HG03175 (cell line): Measurements from ENCODE around the gene GTF2F2.

Experiments
- ATAC-seq: cut with Tn5 transposase; IDR thresholded peaks from one replicate; pipeline ENCODE4 v1.9.1; 2021; ENCODE audit warnings: mild to moderate bottlenecking, moderate library complexity; ENCODE audit not compliant: unreplicated experiment

GTF2F2 gene

GRCh38 chr13:45209229-45209628, 88.9 kb downstream of the GTF2F2 start:
- no peak for ATAC-seq

- no peak for ATAC-seq
These were observed 95.2 kb downstream of the GTF2F2 start for GRCh38 chr13:45215392-45216077.

- ATAC-seq: no peak
These were observed 95.9 kb downstream of the GTF2F2 start for GRCh38 chr13:45216193-45216592.

- no peak for ATAC-seq
These were observed 98.4 kb downstream of the GTF2F2 start for GRCh38 chr13:45218689-45219088.

DNA sequence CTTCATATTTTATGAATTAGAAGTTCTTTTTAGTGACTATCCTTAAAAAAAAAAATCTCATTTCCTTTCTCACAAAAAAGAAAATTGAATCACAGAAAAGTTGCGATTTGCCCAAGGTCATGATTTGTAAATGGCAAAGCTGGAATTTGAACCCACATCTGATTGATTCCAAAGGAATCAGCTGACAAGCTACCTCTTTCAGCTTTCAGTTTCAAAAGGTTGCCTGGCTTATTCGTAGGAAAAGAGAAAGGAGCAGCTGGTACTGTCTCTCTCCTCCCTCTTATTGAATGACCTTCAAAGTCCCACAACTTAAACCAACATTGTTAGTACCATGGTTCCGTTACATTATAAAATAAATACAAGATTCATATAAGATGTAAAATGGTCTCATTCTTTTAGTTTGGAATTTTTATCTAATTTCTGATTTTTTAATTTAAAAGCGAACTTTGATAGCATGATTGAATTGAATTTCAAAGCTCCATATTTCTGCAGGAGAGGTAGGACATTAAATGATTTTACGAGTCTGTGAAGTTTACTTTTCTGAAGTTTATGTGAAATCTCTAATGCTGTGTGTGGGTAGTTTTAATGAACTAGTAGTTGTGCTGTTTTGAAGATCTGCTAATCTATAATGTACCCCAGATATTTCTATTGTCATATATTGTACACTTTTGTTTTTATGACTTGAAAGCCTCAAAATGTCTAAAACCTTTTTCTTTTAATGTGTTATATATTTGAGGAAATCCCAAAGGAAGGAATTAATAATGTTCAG, 99.0 kb downstream of the GTF2F2 start:
- no peak for ATAC-seq

- ATAC-seq: no peak
These were observed 99.6 kb downstream of the GTF2F2 start for GRCh38 chr13:45219938-45220375.

- no peak for ATAC-seq
These were observed 100.1 kb downstream of the GTF2F2 start for GRCh38 chr13:45220403-45220802.

DNA sequence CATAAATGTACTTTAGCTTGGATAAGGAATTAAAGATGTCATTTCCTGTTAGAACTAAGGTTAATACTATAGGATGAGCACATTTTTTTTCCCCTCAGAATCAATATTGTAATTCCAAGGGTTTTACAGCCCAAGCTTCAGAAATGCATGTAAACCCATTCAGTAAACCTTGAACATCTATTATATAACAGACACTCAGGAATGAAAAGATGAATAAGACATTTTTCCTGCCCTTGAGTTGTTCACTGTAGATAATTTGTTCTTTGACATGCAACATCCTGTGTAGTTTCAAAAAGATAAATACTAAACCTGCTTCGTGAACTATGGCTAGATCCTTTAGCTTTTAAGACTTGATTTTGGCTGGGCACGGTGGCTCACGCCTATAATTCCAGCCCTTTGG, 102.2 kb downstream of the GTF2F2 start:
- ATAC-seq: no peak

DNA sequence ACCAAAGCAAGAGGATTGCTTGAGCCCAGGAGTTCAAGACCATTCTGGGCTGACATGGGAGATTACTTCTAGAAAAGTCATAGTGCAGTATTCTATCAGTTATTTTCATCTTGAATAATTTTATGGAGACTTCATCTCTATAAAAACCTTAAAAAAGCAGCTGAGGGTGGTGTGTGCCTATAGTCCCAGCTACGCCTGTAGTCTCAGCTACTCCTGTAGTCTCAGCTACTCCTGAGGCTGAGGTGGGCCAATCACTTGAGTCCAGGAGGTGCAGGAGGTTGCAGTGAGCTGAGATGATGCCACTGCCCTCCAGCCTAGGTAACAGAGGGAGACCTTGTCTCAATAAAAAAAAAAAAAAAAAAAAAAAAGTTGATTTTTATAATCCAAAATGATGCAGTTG, 102.6 kb downstream of the GTF2F2 start:
- no peak for ATAC-seq

DNA sequence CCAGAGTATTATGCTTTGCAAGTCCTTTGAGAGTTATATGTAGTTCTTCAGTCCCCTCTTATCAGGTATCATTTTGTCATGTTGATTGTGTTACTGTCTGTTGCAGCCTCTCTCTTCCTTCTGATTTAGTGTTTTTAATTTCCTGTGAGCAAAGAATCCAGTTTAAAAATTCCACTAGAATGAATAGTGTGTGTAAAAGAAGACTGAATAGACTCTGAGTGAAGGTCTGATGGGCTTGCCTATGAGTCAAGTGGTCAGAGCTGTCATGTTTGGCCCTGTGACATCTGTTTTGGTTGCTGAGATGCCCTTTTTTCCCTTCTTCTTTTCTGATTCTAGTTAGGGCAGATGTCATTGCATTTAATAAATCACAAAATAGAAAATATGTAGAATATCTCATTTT, 103.9 kb downstream of the GTF2F2 start:
- ATAC-seq: no peak

GRCh38 chr13:45225370-45225769, 105.1 kb downstream of the GTF2F2 start:
- ATAC-seq: no peak

GRCh38 chr13:45226024-45226423, 105.7 kb downstream of the GTF2F2 start:
- ATAC-seq: no peak

DNA sequence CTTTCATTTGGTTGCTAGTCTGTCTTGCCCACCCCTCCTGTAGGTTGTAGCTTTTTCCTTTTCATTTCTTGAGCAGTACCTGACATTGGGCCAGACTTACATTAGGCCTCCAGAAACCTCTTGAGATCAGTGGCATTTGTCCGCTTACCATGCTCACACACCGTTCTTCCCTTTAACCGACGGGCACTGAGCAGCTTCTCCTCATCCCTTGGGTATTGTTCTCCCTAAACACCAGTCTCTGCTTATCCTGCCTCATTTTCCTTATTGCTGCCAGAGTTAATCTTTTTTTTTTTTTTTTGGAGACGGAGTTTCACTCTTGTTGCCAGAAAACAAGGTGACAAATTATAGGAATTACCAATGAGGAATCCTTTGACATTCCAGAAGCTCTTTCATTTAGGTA, 107.7 kb downstream of the GTF2F2 start:
- ATAC-seq: no peak

DNA sequence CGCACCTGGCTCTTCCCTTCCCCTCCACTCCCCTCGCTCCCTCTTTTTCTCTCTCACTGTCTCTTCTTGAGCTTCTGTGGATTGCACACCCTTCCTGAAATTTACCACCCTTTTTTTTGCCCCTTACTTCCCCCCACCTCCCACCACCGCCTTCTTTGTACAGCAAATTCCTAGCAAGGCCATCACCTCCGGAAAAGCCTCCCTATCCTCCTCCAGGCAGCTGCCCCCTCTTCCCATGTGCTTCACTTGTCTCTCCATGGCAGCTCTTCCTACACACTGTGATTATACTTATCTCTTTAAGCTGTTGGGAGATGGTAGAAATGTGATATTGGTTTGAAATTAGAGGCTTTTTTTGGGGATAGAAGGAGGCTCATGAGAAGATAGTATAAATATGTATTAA, 108.9 kb downstream of the GTF2F2 start:
- no peak for ATAC-seq

GRCh38 chr13:45231305-45231704, 111.0 kb downstream of the GTF2F2 start:
- ATAC-seq: no peak

DNA sequence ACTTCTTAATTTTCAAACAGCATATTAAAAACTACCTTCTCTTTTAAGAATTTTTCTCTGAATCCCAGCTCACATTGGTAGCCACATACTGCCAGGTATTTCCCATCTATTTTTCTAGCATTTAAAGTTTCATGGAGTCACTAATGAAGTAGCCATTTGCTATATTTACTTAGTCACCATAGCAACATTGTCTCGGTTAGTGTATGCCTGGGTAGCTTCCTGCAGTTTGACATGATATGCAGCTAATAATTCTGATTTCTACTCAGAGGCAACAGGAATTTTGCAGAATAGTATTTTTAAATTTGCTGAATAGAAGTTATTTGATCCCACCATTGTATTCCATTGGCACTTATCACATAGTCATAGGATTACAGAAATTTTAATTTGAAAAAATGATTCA, 111.4 kb downstream of the GTF2F2 start:
- ATAC-seq: no peak

- no peak for ATAC-seq
These were observed 112.3 kb downstream of the GTF2F2 start for GRCh38 chr13:45232591-45232990.

GRCh38 chr13:45238945-45239795, 118.9 kb downstream of the GTF2F2 start:
- no peak for ATAC-seq

DNA sequence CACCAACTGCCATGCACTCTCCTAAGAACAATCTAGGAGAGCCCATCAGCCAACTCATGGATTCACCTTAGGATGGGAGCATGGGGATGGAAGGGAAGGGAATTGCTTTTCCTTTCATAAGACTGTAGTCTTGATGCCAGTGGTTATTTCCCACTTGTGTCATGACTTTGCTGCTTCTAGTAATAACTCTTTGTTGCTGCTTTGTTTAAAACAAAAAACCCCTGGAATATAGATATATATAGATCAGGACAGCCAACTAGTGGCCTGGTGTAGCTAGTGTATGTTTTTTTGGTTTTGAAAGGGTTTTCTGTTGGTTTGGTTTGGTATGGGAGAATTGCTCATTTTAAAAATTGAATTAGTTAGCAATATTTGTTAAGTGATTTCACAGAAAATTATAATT, 119.8 kb downstream of the GTF2F2 start:
- no peak for ATAC-seq

DNA sequence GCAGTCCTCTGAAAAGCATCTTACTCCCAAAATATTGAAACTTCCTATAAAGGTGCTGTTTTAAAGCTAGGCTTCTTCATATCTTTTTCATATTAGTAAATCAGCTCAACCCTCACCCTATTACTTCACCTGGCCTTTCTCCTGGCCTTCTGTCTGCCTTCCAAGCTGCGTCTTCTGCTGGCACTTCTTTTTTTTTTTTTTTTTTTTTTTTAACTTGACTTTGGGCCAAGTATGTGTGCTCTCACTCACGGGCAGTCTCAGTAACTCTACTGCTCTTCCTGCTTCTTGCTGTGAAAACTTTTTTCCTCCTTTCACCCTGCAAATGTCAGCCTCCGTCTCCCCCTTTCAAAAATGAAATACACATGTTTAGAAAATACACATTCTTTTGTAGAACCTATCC, 121.8 kb downstream of the GTF2F2 start:
- no peak for ATAC-seq

DNA sequence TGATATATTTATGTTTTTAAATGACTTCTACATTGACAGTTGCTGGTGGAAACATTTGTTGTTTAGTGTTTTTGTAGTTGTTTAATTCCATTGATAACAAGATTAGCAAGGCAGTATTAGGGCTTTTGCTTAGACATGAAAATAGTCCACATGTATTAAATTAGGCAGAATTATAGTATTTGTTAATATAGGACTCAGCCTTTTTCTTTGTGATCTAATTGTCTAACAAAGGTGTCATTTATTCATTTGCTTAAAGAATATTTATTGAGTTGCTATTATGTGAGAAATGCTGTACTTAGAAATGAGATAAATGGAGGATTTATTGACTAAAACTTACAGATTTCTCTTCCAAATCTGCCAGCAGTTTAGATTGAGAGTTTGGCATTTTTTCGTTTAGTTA, 122.2 kb downstream of the GTF2F2 start:
- no peak for ATAC-seq

DNA sequence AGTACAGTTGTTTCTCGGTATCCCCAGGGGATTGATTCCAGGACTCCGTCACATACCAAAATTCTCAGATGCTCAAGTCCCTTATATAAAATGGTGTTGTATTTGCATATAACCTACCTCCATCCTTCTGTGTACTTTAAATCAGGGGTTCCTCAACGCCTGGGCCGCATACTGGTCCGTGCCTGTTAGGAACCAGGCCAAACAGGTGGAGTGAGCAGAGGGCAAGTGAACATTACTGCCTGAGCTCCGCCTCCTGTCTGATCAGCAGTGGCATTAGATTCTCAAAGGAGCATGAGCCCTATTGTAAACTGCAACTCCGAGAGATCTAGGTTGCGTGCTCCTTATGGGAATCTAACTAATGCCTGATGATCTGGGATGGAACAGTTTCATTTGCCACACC, 122.8 kb downstream of the GTF2F2 start:
- no peak for ATAC-seq
